Stimulated activated CD8-positive, alpha-beta memory T cell treated with anti-CD3 and anti-CD28 coated beads, Interleukin-7, amount 100 ng/mL, for 1 hour (primary cell): ENCODE results near the gene APBB2.
"Not testable (repeated sequence)": the region's sequence is repeated elsewhere in the genome, so short reads cannot be mapped to it uniquely, and the experiment has no call there.

Experiments used
- DNase-seq, 2 donors: peaks; one replicate each; pipeline ENCODE4 v3.0.0-alpha.2; 2020; ENCODE audit warnings: low read depth in 2 of 2

Gene APBB2

DNA sequence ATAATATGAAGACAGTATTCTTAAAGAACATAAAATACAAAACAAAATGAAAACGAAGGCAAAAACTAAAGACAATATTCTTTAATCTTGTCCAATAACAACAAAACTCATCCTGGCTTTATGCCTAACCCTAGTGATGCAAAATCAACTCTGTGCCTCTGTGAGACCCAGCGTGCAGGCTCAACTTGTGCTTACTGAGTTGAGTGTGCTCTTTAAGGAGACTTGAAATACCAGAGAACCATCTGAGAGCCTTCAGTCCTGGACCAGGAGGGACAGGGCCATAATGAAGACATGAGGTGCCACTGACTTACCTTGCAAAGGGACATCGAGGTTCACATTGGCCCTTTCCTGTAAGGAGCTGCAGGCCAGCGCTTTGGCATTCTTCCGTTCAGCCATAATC lies 387.5 kb downstream of the APBB2 start:
- DNase-seq: no peak

DNA sequence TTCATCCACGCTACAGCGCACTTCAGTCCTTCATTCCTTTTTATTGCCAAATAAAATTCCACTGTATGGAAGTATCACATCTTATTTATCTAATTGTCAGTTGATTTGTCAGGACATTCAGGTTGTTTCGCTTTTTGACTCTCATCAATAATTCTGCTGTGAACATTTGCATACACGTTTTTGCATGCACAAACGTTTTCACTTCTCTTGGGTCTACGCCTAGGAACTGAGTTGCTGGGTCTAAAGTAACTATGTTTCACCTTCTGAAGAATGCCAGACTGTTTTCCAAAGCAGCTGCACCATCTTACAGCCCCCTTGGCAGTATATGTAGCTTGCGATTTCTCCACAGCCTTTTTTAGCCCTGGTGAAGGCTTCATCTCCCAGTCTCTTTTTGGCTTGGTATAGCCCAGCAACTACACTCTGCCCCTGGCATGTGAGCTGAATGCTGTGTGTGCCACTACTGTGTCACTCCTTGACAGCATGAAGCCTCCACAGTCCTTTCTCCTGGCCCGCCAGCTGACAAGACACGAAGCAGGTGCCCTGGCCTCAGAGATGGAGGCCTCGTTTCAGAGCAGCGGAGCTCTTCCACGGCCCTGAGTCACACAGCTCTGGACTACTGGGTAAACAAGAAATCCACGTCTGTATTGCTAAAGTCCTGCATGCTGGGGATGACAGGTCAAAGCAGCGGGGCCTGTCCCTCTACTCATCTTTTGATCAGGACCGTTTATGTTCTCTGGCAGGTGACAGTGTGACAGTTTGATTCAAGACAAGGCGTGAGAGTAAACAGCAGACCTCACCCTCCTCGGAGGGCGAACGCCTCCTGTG lies 389.1 kb downstream of the APBB2 start:
- DNase-seq: no peak

DNA sequence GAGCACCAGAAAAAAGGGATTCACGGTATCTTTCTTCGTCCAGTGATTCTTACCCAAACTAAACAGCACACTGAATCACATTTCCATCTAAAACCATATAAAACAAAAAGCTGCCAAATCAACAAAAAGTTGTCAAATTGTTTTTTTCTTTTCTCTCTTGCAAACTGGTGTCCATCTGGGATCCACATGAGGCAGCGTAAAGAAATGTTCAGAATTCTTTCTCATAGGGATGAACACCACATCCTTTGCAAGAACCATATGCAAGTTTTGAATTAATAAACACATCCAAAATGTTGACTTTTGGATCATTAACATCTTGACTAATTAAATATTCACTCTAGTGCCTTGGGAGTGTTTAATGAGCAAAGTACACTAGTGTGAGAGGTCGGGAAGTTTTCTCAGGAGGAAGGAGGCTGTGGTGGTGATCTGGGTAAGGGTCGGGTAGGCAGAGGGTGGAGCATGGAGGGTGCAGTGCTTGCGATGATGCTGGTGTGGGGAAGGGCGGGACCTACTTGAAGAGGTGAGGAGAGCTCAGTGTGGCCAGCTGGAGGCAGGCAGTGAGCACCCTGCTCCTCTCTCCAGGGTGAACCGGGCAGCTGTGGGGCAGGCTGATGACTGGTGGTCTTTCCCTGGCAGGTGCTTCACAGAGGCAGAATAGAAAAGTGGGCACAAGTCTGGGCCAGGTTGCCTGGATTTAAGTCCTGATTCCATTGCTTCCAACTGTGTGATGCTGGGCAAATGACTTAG lies 391.7 kb downstream of the APBB2 start:
- DNase-seq: no peak

DNA sequence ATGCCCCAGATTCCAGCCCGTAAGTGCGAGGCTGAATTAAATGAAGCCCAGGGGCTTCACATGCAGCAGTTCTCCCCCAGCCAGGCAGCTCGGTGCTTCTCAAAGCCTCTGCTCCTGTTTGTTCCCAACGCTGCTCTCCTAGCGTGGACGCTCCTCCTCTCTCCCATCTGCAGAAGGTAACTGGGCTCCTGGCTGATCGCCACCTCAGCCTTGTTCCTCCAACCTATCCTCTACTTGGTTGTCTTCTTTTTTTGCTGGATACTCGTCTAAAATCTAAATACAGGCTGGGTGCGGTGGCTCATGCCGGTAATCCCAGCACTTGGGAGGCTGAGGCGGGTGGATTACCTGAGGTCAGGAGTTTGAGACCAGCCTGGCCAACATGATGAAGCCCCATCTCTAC lies 394.2 kb downstream of the APBB2 start:
- DNase-seq: no peak

DNA sequence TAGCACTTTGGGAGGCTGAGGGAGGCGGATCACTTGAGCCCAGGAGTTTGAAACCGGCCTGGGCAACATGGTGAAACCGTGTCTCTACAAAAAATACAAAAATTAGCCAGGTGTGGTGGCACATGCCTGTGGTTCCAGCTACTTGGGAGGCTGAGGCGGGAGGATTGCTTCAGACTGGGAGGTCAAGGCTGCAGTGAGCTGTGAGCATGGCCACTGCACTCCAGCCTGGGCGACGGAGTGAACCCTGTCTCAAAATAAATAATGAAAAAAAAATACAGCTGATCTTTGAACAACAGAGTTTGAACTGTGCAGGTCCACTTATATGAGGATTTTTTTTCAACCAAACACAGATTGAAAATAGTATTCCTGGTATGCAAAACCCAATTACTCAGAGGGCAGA lies 397.2 kb downstream of the APBB2 start:
- not testable (repeated sequence) for DNase-seq

DNA sequence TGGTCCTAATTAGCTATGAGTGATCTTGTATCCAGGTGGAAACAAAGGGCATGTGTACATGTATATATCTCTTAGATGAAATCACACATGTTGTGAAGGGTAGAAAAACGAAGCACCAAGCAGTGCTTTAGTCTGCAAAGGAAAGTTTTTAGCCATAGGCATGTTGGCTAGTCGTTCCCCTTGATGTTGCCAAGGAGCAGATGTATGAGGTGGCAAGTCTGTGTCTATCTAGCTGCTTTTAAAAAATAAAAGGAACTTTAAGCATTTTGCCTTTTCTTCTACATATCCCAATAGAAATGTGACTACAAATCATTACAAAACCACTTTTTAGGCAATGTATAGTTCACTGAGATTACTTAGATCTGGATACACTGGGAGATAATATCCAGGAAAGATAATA lies 401.5 kb downstream of the APBB2 start:
- DNase-seq: no peak

DNA sequence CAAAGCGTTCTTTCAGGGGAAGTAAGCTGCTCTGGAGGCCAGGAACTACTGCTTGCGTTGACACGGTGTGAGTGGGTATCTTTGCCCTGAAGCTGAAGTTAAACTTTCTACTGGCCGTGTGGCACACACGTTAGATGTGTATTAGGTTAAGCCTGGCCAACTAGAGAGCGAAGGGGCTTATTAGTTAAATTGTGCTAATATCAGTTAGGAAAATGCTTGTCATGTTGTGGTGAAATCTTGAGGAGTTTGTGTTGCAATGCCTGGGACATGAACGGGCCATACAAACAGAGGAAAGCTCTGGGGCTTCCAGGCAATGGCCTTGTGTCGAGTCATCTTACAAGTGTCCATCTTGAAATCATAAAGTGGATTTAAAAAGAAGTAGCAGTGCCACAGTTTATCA lies 402.0 kb downstream of the APBB2 start:
- no peak for DNase-seq

DNA sequence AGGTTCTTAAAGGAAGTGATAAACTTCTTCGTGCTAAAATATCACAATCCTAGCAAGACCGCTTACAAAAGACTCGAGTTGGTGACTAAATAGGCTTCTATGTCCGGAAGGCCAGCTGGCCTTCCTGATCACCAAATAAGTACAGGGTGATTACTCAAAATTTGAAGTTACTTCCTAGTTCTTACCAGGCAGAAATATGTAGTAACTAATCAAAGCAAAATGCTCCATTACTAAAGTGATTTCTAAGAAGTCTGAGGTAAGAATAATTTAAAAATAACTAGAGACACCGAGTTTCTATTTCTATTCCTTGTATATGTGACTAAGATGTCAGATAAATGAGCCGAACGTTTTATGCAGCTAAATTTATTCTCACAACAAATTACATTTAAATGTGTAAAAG lies 402.4 kb downstream of the APBB2 start:
- no peak for DNase-seq

DNA sequence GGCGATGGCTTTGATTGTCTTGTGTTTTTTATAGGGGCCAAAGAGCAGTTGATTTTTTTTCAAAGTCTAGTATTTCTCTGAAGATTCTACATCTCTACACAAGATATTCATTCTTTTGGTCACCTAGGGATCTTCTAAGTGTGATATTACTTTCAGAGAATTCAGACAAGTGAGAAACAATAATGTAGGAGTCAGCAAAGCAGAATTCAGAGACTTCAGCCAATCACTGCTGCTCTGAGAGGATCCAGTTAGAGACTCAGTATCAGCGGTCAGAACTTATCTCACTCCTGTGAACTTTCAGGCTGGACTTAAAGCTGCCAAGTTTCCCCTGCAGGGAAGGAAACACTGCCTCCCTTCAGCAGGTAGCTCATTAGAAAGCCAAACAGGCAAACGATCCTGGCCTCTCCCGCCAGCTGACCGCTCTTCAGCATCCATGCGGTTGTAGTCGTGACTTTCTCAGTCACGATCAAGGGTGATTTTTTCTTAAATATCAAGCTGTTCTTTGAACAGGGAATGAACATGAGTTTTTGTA lies 405.4 kb downstream of the APBB2 start:
- no peak for DNase-seq

DNA sequence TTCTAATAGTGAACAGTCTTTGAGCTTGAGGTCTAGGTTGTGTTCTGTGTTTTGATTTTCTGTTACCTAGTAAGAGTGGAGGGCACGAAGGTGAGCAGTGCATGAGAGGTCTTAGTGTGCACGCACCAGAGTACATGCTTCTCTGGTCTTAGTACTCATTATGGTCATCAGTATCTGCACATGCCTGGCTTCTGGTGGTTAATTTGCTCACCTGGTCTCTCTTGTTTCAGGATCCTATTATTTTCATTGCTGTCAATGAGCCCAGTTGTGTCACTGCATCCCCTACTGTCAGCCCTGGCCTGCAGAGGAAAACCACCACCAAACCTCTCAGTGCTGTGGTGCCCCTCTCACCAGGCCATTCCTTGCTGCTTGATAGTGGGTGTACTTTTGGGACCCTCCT lies 409.7 kb downstream of the APBB2 start:
- no peak for DNase-seq

DNA sequence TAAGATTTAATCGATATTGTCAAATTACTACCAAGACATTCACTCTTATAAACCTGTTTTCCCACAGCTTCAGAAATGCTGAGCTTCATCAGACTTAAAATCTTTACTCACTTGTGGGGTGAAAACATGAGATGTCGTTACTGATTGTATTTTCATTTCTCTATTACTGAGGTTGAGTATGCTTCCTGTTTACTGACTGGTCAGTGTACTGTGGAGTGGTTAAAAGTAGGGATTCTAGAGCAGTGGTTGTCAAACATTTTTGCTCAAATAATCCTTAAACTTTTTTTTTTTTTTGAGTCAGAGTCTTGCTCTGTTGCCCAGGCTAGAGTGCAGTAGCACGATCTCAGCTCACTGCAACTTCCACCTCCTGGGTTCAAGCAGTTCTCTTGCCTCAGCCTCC lies 414.3 kb downstream of the APBB2 start:
- DNase-seq: no peak

DNA sequence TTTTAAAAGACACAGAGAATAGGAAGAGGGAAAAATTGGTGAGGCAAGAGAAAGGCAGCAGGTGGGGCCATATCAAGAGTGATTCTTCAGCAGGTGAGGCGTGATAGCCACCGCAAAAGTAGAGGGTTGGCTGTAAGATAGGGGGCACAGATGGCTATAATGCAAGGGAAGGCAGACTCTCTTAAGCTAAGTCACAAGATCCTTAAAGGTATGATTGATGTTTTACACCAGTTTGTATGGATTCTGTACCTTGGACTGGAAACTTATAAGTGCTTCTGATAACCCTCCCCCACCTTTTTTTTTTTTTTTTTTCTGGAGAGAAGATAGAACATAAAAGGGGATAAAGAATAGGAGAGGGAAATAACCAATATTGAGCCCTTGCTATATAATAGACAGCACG lies 424.6 kb downstream of the APBB2 start:
- DNase-seq: no peak

DNA sequence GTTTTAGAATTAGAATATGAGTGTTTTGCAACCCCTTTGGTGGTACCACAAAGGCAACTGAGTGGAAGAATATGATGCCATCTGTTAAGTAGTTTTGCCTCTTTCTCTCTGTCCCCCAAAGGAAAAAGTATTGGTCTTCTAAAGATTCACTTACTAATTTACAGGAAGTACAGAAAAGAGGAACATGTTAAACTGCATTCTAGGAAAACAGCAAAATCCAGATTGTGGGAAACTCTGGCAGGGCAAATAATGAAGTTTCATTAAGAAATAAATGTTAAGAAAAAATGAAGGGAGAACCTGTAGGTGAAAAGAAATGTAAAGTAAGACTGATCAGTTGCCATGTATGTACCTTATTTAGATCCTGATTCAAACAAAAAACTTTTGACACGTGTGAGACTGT lies 425.3 kb downstream of the APBB2 start:
- DNase-seq: no peak

DNA sequence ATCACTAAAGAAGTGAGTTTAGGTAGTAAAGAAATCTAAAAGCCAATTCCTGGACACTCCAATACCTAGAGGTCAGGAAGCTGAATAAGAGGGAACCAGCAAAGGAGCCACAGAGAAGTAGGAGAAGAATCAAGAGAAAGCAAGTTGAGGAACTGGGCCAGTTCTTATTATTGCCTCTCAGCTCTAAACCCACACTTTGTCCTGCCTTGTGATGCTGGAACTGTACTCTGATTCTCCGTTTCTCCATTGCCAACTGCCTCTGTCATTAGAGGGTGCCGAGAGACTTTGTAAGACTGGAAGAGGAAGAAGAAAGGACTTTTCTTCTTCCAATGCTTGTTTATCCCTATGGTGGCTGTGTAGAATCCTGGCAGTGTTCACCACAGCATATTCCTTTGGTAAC lies 426.0 kb downstream of the APBB2 start:
- DNase-seq: no peak

DNA sequence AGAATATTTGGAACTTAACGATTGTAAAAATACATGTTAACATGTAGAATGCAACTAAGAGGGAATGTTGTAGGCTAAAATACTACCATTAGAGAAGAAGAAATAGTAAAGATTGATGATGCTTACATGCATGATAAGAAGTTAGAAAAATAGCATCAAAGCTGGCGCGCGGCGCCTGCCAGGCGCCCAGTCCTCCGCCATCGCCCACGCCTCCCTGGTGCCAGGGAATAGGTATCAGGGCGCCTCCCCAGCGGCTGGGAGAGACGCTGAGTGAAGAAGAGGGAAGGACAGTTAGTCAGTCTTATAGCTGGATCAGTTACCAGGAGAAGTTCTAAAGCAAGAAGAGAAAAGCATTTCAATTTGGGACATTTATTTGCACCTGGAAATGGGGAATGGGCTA lies 428.6 kb downstream of the APBB2 start:
- no peak for DNase-seq

DNA sequence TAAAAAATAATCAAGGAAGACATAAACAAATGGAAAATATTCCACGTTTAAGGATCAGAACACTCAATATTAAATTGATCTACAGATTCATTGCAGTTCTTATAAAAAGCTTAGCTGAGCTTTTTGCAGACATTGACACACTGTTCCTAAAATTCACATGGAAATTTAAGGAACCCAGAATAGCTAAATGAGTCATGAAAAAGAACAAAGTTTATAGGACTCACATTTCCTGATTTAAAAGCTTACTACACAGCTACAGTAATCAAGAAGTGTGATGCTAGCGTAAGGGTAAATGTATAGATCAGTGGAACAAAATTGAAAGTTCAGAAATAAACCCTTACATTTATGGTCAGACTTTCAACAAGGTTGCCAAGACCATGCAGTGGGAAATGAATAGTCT lies 431.5 kb downstream of the APBB2 start:
- DNase-seq: no peak

DNA sequence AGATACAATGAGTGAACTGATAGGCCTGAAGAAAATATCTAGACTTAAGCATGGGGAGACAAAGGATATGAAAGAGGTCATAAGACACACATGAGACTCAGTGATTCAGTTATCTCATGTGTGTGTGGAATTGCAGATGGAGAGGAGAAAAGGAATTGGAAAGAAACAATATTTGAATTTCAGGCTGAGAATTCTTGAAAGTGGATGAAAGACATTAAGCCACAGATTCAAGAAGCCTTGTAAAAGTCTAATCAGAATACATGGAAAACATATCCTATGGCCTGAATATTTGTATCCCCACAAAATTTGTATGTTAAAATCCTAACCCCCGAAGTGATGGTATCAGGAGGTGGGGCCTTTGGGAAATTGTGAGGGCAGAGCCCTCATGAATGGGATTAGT lies 436.3 kb downstream of the APBB2 start:
- no peak for DNase-seq

DNA sequence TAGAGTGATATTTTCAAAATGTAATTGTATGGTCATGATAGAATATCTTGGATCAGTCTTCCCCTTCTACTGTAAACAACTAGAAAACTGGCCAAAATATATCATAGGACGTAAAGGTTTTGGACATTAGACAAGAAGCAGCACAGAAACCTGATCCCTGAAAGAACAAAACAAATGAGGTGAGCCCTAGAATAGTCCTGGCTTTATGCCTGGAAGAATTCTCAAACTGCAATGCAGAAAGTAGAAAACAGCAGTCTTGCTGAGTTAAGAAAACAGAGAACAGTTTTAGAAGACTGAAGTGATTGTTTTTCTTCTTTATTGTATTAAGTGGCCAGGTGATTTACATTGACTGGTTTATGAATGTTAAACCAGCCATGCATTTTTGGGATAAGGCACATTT lies 445.1 kb downstream of the APBB2 start:
- DNase-seq: no peak

DNA sequence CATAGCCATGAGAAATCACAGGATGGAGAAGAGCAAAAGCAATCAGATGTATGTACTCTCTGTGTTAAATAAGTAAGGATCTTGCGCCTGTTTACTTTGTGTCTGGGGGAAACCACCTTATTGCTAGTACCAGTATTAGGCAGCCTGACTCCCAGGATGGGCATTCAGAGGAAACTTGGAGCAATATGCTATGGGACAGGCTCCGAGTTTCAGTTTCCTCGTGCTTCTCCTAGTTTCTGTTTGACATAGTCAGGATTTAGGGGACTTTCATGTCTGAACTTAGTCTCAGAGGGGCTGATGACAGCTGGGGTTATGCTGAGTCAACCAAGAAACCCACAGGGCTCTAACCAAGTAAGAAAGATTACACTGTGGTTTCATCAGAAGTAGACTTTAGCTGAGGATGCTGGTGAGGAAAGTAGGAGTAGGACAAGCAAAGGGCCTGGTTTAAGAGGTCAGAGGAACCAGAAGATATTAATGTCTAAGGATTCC lies 451.1 kb downstream of the APBB2 start:
- DNase-seq: no peak
